Tongue (tissue), 2 donors: ENCODE results near the gene SYCE3. TPM values are rescaled to one million over a fixed set of nuclear protein-coding genes. Genes with fewer than 3 reads are reported as not detected.

Experiments used
- DNase-seq: peaks from one replicate; pipeline ENCODE4 v3.0.0-alpha.2; 2015
- total RNA-seq: library from RNA; depleted of rRNA; stranded (reverse); fragments of >200 nt; gene quantifications from one replicate; pipeline ENCODE4 v1.2.3, GENCODE V29; 2014

The SYCE3 gene
- total RNA-seq, 1 donor from 2014 or later: not detected

DNA sequence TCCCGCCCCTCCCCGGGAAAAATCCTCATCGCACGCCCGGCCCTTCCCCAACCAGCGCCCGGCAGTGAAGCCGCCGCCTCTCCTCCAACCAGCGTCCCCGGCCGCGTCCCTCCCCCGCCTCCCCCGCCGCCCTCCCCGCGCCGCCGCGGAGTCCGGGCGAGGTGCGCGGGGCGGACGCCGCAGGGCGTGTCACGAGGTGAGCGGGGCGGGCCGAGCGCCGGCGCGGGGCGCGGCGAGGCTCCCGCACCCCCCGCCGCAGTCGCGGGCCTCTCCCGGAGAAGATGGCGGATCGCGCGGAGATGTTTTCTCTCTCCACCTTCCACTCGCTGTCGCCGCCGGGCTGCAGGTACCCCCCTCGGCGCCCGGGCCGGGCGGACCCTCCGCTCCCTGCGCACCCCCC lies 37.8 kb upstream of the SYCE3 start, which contains the start of gene MAPK8IP2:
Gene MAPK8IP2, plus strand, starts transcription at position 256 of the 400 bp plus-strand sequence. Its CDS starts 26 bp downstream, at position 282.
- no peak for DNase-seq

DNA sequence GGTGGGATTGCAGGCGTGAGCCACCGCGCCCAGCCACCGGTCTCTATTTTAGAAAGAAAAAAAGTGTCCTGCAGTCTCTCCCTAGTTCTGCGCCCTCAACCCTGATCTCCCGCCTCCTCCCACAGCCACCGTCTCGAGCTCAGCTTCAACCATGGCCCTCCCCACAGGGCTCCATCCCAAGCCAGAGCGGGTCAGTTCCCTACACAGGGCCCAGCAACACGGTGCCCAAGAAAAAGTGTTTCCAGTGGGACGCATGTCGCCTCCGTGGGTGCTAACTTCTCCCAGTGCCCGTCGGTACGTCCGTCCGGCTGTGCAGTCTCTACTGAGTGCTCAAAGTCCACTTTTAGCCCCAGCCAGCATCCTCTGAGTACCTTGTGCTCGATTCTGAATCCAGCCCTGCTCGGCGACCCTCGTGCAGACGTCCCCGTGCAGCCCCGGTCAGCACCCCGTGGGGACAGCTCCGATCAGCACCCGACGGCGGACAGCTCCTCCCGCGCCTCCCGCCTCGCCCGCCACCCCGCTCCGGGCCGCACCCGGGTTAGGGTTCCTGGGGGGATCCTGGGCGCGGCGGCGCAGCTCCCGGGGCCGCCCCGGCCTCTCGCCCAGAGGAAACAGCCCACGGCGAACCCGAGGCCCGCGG lies 37.2 kb upstream of the SYCE3 start:
- DNase-seq: peak; percentile 74

DNA sequence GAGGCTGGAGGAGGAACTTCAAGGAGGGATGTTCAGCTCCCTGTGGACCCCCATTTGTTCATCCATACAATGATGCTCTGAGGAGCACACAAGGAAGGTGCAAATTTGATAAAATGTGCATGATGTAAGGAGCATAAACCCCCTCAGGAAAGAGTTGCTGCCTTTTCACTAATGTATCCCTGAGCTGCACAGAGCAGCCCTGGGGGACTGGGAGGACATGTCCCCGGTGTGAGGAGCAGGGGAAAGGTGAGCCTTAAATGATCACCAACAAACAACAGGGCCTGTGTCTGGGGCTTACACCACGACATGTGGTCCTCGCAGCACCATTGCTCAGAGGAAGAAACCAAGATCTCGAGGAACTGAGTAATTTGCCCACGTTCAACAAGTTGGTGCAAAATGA lies 34.4 kb upstream of the SYCE3 start:
- no peak for DNase-seq

- DNase-seq: no peak
These were observed 32.5 kb upstream of the SYCE3 start for GRCh38 chr22:50595189-50595588.

DNA sequence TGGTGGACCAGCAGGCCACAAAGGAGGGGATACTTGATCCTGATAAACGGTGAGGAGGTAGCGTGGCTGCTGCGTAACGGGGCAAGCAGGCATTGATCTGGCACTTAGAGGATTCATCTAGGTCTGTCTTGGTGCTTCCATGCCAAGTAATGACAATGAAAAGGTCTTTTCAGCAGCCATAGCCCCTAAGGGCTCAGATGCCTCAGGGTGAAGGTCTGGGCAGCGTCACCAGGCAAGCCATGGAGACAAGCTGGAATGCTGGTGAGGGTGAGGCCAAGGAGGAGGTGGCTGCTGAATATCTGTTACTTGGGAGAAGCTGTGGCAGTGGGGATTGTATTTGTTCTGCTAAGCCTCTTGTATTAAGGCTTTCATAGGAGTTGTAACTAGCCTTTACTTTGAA lies 24.7 kb upstream of the SYCE3 start:
- DNase-seq: no peak

DNA sequence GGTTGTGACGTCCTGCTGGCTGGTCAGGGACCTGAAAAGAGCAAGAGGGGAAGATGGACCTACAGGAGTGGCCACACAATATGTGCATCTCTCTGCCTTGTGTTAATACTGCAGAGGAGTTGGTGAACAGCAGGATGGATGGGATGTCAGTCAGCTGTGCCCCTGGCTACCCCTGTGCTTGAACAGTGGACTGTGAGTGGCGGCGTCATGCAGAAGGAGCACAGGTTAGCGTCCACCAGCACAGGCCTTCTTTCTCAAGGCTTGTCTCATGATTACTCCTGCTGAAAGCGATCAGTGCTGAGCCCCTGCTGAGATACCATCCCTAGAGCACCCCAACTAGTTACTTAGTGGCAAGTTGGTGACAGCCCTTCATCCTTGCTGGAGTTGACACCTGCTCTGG lies 23.7 kb upstream of the SYCE3 start:
- DNase-seq: no peak

DNA sequence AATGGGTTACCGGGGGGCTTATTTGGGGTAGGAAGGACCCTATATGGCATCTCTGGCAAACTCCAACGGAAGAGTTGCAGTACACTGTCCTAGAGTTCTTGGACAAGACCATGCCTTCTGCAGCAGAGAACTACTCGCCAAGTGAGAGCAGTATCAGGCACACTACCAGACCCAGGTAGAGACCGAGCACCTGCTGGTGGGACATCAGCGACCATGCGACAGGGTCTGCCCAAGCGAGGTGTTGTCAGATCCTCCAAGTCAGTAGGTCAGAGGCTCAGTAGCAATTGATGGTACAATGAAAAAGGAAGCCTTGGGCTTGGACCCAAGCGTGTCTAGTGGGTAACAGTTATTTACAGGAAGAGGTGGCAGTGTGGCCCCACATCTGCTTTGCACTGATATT lies 23.1 kb upstream of the SYCE3 start:
- no peak for DNase-seq

GRCh38 chr22:50585238-50585637 lies 22.5 kb upstream of the SYCE3 start:
- no peak for DNase-seq

DNA sequence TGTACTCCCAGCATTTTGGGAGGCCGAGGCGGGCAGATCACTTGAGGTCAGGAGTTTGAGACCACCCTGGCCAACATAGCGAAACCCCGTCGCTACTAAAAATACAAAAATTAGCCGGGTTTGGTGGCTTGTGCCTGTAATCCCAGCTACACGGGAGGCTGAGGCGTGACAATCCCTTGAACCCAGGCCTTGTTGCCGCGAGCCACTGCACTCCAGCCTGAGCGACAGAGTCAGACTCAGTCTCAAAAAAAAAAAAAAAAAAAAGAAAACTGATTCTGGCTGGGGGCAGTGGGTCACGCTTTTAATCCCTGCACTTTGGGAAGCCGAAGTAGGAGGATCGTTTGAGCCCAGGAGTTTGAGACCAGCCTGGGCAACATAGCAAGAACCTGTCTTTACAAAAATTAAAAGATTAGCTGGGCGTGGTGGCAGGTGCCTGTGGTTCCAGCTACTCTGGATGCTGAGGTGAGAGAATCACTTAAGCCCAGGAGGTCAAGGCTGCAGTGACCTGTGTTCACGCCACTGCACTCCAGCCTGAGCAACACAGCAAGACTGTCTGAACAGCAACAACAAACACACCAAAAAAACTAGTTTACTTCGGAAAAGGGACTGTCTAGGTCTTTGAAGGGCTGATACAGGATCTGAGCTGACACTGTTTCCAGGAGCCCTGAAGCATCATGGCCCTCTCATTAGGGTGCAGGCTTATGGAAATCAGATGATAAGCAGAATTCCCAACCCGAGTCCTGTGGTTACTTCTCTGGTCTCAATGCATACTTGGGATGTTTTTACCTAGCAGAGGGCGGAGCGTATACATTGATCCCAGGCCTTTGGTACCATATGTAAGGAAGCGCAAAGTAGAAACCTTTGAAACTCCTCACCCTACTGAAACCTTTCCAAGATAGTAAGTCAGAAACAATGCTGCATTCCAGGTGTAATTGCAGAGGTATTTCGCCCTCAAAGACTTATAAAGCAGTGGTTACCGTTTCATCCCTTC lies 21.7 kb upstream of the SYCE3 start:
- DNase-seq: no peak

DNA sequence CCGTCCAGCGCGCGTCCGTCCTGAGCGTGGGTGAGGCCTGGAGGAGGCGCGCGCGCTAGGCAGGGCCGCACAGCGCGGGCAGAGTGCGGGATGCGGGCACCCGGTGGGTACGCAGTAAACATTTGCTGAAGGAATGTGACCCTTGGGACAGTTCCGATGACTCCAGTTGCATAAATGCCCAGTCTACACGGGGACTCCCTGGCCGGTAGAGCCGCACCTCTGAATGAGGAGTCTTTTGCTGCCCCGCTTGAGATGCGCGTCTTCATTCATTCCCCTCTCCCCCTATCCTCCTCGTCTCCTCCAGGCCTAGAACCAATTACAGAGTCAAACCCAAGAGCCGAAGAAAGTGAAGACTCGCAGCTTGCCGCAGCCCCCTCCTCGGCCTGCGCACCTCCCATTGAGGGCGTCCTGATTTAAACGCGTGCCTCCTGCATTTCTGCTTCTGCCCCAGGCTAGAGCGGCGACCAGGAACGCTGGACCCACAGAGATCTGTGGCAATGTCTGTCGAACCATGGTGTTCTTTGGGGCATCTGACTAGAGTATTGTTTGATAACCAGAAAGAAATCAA lies 20.7 kb upstream of the SYCE3 start:
- DNase-seq: no peak

DNA sequence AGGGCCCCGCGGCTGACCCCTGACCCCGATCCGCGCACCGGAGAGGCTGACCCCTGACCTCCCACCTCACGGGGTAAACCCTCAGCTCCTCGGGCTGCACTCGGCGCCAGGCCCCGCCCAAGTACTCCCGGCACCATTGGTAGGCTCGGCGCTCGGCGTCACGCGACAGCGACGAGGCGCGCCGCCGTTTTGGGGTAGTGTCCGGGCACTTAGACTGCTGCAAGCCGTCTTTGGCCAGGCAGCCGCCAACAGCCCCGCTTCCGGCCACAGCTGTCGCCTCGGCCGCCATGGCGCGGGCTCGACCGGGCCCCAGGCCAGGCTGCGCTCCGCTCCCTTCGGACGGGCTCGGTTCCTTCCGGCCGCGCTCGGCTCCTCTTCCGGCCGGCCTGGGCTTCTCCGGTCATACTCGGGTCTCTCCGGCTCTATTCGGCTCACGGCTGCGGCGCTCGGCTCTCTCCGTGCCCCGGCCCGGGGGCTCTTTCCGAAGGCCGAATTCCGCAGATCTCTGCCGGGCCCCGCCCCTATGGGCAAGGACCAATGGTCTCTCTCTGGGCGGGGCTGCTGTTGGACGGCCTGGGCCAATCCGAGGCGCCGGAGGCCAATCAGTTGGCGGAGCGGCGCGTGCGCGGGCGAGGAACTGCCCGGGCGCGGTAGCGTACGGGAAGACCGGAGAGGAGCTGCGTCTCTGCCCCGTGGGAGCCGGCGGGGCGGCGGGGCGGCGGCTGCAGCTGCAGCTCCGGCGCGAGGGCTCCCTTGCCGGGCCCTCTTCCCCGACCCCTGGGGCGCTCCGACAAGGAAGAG lies 20.0 kb upstream of the SYCE3 start, which contains the start of gene CHKB:
Gene CHKB, minus strand, starts transcription at position 357 of the 801 bp plus-strand sequence. Its CDS starts 68 bp downstream, at position 289.
- peak; percentile 99 for DNase-seq

GRCh38 chr22:50581950-50582492 lies 19.3 kb upstream of the SYCE3 start:
- no peak for DNase-seq

GRCh38 chr22:50581031-50581949 lies 18.6 kb upstream of the SYCE3 start:
- DNase-seq: no peak

DNA sequence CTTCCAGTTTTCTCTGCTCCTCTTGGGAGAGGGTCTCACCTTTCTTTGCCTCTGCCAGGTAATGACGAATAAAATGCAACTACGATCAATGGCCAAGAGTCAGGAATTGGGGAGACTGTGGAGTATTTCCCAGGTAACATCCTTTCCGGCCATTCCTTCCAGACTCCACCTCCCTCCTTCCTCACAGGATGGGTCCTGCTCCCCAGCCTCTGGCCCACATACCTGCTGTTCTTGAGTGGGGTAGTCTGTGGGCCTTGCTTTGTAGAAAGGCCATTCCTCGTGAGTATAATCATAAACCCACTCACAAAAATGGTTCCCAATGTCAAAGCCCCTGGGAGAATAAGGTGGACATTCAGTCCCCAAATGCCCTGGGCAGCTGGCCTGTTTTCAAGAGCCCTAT lies 17.0 kb upstream of the SYCE3 start:
- no peak for DNase-seq

DNA sequence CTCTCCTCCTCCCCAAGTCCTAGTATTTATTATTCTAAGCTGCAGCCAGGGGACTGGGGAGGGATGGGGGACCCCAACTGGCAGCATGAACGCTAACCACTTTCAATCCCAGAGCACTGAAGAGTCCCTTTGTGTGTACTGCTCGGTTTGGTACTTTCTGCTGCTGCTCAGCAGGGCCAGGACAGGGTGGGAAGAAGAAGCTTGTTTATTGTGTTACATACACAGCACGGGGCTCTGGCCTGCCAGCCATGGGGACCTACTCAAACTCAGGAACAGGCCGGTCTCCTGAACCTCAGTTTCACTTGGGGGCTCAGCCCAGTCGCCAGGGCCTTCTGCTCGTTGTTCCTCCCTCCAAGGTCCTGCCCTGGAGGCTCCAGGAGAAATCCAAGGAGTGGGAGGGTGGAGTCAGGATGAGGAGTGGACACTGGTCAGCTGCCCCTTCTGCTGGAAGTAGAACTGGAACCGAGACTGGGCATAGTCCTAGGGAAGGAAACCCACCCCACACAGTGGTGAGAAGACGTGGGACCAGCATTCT lies 16.1 kb upstream of the SYCE3 start:
- no peak for DNase-seq

DNA sequence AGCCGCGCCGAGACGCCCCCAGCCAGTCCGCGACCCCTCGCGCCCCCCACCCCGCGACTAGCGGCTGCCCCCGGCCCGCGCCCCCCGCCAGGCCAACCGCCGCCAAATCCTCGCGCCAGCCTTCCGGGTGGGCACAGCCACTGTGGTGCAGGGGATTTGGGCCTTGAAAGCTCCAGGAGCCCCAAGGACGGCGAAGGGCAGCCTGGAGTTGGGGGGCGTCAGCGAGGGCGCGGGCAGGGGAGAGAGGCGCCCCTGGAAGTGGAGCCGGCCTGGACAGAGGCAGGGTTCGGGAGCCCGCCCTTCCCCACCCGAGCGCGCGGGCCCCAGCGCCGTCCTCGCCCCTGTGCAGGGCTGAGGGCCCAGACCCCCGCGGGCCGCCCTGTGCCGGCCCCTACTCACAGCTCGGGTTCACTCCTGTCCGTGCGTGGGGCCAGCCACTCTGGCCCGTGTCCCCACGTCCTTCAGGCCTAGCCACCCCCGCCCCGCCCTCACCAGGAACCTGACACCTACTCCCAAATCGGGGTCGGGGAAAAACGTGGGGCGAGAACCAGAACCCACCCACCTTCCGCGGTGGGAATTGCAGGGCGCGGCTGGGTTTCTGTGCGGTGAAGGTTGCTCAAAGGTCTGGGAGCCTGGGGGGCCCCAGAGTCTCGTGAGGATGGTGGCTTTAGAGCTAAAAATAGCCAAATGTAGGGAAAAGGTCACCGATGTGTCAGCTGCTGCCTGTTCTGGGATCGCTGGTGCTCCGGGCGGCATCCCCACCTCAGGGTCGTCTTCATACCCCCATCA lies 15.5 kb upstream of the SYCE3 start, which contains the start of gene CPT1B:
Gene CPT1B, minus strand, starts transcription at position 441 of the 789 bp plus-strand sequence. CDS start 512 bp downstream, outside the sequence.
- DNase-seq: peak; percentile 71

GRCh38 chr22:50577697-50577986 lies 14.9 kb upstream of the SYCE3 start:
- no peak for DNase-seq

DNA sequence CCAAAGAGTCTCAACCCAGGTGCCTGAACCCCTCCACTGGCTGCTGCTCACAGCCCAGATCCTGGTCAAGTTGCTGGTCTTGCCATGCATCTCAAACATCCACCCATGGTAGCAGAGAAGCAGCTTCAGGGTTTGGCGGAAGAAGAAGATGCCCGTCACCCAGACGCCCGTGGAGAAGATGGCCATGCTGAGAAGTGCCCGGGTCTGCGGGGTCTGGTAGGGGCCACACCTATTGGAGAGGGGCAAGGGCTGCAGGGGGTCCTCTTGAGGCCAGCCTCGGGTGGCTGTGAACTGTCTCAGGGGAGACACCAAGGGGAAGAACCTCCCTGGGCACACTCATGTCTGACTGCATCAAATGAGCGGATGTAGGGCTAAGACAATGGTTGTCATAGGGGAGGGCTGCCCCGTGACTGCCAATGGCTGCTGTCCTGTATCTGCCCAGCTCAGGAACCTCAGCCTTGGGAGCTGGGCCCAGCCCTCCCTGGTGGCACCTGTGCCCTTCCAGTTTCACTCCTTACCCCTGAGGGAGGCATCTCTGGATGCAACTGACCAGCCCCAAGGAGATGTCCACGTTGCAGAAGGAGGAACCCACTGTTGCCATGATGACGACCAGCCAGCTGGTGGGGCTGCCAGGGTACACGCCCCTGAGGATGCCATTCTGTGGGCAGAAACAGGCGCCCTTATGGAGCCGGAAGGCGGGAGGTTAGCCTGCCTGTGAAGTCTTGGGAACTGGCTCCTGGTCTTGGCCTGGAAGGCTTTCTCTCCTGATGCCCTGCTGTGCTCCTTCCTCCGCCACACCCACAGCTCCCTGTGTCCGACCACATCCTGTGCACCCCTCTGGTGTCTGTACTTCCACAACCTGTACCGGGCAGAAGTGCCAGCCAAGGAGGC lies 14.3 kb upstream of the SYCE3 start:
- DNase-seq: no peak
